Ascending aorta (tissue), 2 donors: ENCODE measurements around the gene JAZF1. TPM values are rescaled to one million over a fixed set of nuclear protein-coding genes. Genes with fewer than 3 reads are reported as not detected.

Experiments used
- DNase-seq, 2 donors: peaks; one replicate each; pipeline ENCODE4 v3.0.0-alpha.2; 2019; ENCODE audit warnings: low spot score in 2 of 2
- H3K27ac ChIP-seq, 2 donors: fragments of 200-600 bp; sonication (generic); one replicate each; pipeline ENCODE4 v1.5.1; 2016 to 2017; ENCODE audit warnings: mild to moderate bottlenecking in 1 of 2
- H3K27me3 ChIP-seq: fragments of 200-600 bp; sonication (generic); one replicate; pipeline ENCODE4 v1.5.1; 2017
- H3K36me3 ChIP-seq, 2 donors: fragments of 200-600 bp; sonication (generic); one replicate each; pipeline ENCODE4 v1.5.1; 2016
- H3K4me1 ChIP-seq, 2 donors: fragments of 200-600 bp; sonication (generic); one replicate each; pipeline ENCODE4 v1.5.1; 2016 to 2017; ENCODE audit warnings: mild to moderate bottlenecking in 1 of 2
- H3K4me3 ChIP-seq, 2 donors: fragments of 200-600 bp; sonication (generic); one replicate each; pipeline ENCODE4 v1.5.1; 2016 to 2017; ENCODE audit warnings: mild to moderate bottlenecking in 1 of 2
- H3K9me3 ChIP-seq, 2 donors: fragments of 200-600 bp; sonication (generic); one replicate each; pipeline ENCODE4 v1.5.1; 2016
- intact Hi-C: fragments of 100-400 bp; cut with DNase I; formaldehyde crosslinking; loops from one replicate; pipeline ENCODE4 v1.15.1; 2023
- total RNA-seq: library from RNA; depleted of rRNA; stranded (reverse); fragments of >200 nt; gene quantifications from one replicate; pipeline ENCODE4 v1.1.0, GENCODE V29; 2016
- TF ChIP-seq, protein P1 (sequence below), 3 experiments: fragments of 200-600 bp in 2 of 3; fragments of 450-650 bp in 1 of 3; sonication (generic) in 2 of 3; IDR thresholded peaks; one replicate each; pipeline ENCODE4 v1.5.1; 2016 to 2019; ENCODE audit warnings: antibody characterized with exemption in 3 of 3, mild to moderate bottlenecking in 1 of 3, moderate library complexity in 1 of 3

The JAZF1 gene
- total RNA-seq, 1 donor from 2014 or later = 37.7 TPM

GRCh38 chr7:27953361-27953760, 227.2 kb downstream of the JAZF1 start:
- no peak for DNase-seq
- H3K9me3 ChIP-seq = no peaks in the 10 kb centered on the region
- no peaks in the 10 kb centered on the region for H3K36me3 ChIP-seq
- H3K4me3 ChIP-seq = no peak overlapping the region
- TF ChIP-seq, protein P1, sequence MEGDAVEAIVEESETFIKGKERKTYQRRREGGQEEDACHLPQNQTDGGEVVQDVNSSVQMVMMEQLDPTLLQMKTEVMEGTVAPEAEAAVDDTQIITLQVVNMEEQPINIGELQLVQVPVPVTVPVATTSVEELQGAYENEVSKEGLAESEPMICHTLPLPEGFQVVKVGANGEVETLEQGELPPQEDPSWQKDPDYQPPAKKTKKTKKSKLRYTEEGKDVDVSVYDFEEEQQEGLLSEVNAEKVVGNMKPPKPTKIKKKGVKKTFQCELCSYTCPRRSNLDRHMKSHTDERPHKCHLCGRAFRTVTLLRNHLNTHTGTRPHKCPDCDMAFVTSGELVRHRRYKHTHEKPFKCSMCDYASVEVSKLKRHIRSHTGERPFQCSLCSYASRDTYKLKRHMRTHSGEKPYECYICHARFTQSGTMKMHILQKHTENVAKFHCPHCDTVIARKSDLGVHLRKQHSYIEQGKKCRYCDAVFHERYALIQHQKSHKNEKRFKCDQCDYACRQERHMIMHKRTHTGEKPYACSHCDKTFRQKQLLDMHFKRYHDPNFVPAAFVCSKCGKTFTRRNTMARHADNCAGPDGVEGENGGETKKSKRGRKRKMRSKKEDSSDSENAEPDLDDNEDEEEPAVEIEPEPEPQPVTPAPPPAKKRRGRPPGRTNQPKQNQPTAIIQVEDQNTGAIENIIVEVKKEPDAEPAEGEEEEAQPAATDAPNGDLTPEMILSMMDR (IDR thresholded peaks at IDR 0.05) = no peak
- no peaks in the 10 kb centered on the region for H3K27me3 ChIP-seq
- no peak overlapping the region for H3K27ac ChIP-seq
- peaks cover 0 to 5% of the 10 kb centered on the region in 2 donors for H3K4me1 ChIP-seq
- intact Hi-C loops = no loop called here

DNA sequence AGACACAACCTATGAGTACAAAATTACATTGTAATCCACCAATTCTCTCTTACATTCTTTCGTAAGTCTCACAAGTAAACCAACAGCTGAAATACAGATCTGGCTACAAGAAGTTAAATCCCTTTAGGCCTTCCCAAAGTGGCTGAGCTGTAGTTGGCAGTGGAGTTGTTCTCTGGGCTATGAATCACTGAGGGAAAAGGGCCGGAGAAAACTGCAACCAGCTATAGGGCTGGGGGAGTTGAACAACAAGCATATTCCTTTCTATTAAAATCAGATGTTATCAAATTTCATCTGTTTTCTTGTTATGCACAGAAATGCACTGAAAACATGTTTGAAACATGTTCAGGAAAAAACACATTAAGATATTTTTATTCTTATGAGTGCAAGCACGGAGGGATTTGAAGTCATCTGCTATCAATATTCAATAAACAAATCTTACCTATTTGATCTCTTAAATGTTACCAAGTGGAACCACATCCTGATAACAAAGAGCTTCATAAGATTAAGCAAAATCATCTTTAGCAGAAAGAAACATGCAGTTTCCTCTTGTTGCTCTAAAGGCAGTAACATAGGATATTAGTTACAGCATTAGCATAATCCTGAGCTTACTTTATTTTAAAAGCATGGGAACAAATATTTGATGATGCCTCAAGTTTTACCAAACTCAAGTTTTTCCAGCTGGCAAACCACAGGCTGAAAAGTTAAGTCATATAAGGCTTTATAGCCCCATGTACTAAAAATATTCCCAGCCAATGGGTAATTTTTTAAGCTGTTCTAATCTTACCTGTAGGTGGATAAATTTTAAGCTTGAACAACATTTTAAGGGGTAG, 227.9 kb downstream of the JAZF1 start:
- H3K9me3 ChIP-seq = no peaks in the 10 kb centered on the region
- DNase-seq = no peak
- H3K36me3 ChIP-seq = no peaks in the 10 kb centered on the region
- TF ChIP-seq, protein P1 (IDR thresholded peaks at IDR 0.05) = no peak
- H3K4me3 ChIP-seq = no peak overlapping the region
- H3K4me1 ChIP-seq = peaks cover 0 to 5% of the 10 kb centered on the region in 2 donors
- no peaks in the 10 kb centered on the region for H3K27me3 ChIP-seq
- no peak overlapping the region for H3K27ac ChIP-seq
- intact Hi-C loops = no loop called here

GRCh38 chr7:27950123-27950522, 230.5 kb downstream of the JAZF1 start:
- H3K36me3 ChIP-seq = no peaks in the 10 kb centered on the region
- intact Hi-C loops = no loop called here
- no peak for DNase-seq

GRCh38 chr7:27948861-27949260, 231.7 kb downstream of the JAZF1 start:
- Histone ChIP-seq H3K9me3 (no peaks in the 10 kb centered on the region), H3K4me1 (peaks cover 0 to 5% of the 10 kb centered on the region in 2 donors), H3K36me3 (no peaks in the 10 kb centered on the region), H3K27me3 (no peaks in the 10 kb centered on the region), H3K4me3 (no peak overlapping the region), H3K27ac (no peak overlapping the region)
- TF ChIP-seq, protein P1 (IDR thresholded peaks at IDR 0.05) = no peak
- intact Hi-C loops = no loop called here
- no peak for DNase-seq

More at GRCh38 chr7:27950123-27950522, 230.5 kb downstream of the JAZF1 start:
- no peak overlapping the region for H3K27ac ChIP-seq
- peaks cover 0 to 5% of the 10 kb centered on the region in 2 donors for H3K4me1 ChIP-seq
- H3K9me3 ChIP-seq = no peaks in the 10 kb centered on the region
- no peaks in the 10 kb centered on the region for H3K27me3 ChIP-seq
- TF ChIP-seq, protein P1 (IDR thresholded peaks at IDR 0.05) = no peak
- no peak overlapping the region for H3K4me3 ChIP-seq

DNA sequence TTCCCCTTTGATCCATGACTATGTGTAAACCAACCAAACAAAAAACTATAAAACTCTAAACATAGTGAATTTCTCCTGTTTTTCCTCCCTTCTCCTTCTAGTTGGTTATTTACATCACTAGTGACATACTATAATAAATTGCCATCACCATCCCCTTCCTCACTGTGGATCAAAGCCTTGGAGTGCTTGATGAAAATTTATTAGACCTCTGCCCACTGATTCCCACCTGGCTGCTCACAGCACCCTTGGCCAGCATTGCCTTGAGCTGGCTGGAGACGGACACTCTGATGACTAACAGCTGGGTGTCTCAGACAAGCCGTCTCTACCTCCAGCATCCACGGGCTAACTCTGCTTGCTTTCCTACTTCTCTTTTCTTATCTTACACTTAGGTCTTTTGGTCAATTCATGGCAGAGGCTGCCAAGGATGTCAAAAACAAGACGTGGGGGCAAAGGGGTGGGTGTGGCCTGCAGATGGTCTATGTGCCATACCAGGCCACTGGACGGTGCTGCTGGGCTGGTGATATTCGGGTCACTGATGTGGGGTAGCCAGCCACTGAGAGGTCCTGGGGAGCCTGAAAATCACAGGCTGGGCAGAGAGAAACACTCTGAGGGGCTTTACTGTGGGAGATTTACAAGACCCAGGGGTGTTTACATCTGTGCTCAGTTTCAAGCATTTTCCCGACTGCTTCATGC, 232.9 kb downstream of the JAZF1 start:
- no peaks in the 10 kb centered on the region for H3K9me3 ChIP-seq
- no peaks in the 10 kb centered on the region for H3K36me3 ChIP-seq
- TF ChIP-seq, protein P1 (IDR thresholded peaks at IDR 0.05) = no peak
- H3K4me1 ChIP-seq = no peaks in the 10 kb centered on the region
- DNase-seq = no peak
- H3K27ac ChIP-seq = no peak overlapping the region
- H3K27me3 ChIP-seq = no peaks in the 10 kb centered on the region
- intact Hi-C loops = no loop called here
- H3K4me3 ChIP-seq = no peak overlapping the region
